ENCODE data around the gene XAGE3. TPM values are rescaled to one million over a fixed set of nuclear protein-coding genes. Genes with fewer than 3 reads are reported as not detected.
"Not testable (repeated sequence)": the region's sequence is repeated elsewhere in the genome, so short reads cannot be mapped to it uniquely, and the experiment has no call there.

XAGE3 gene
- total RNA-seq, 6 donors from 2014 or later, result not detected

DNA sequence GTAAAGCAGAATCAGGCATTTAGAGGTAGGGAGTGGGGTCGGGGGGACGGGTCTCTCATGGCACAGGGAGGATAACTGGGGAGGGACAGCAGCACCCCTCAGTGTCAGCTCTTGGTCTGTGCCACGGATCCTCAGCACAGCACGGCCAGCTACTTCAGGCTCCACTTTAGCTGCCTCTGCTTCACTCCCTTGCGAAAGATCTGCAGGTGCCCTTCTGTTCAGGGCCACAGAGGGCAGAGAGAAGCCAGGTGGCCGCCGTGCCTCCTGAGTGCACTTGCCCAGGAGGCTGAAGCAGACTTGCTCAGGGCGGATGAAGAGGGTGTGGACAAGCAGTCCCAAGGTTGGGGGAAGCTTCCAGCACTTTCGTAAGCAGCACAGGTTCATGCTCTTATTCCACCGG, 19.6 kb upstream of the XAGE3 start:
- not testable (repeated sequence) for H3K36me3 ChIP-seq, H3K27me3 ChIP-seq, H3K9me3 ChIP-seq, DNase-seq, H3K4me3 ChIP-seq, H3K4me1 ChIP-seq, H3K27ac ChIP-seq
- peak in 1 of 2 donors; percentile 32 for ATAC-seq (ENCODE audit: low FRiP score in 2 of 2)
- WGBS, 2 donors, result no CpG with 5 or more reads among the region's 10 CpGs

DNA sequence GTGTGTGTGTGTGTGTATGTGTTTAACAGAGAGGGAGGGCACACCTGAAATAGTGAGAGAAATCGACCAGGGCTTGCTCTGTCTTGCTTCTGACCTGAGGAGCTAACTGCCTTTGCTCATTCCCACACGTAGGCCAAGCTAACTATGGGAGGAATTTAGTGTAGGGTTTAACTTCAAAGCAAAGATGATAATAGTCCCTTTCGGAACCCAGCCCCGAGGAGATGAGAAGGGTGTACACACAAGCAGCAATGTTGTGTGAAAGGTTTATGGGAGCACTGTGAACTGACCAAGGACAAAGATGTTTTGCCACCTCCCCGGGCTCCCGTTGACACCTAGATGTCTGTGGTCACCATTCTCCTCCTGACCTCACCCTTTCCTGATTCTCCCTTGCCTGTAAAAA, 8.5 kb upstream of the XAGE3 start:
- not testable (repeated sequence) for DNase-seq; H3K27me3 ChIP-seq; ATAC-seq (ENCODE audit: low FRiP score in 2 of 2); H3K9me3 ChIP-seq; H3K4me1 ChIP-seq; H3K4me3 ChIP-seq; H3K36me3 ChIP-seq; H3K27ac ChIP-seq
- WGBS, 2 donors, result 76% methylated on average over 6 of the region's 6 CpGs; no CpG with 5 or more reads in 1 of the 2 donors

DNA sequence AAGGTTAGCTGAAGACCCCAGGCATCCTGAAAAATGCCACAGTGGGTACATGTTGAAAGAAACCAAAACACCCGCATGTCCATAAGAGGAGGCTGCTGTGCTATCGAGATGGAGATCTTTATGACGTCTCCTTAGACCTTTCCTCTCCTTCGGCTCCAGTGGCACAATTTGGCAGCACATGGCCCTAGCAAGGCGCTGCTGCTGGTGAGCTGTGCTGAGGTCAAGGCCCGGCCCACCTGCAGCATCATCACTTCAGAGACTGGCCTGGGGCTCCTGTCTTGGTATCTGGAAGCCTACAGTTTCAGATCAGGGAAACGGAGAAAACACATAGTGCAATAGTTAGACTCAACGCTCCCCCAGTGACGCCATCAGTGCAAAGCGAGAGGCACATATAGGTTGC, 7.6 kb upstream of the XAGE3 start:
- 84 to 89% methylated on average over 7 to 10 of the region's 10 CpGs for WGBS, 2 donors
- not testable (repeated sequence) for H3K27me3 ChIP-seq; H3K27ac ChIP-seq; H3K4me1 ChIP-seq; ATAC-seq (ENCODE audit: low FRiP score in 2 of 2); H3K4me3 ChIP-seq; H3K9me3 ChIP-seq; H3K36me3 ChIP-seq; DNase-seq

DNA sequence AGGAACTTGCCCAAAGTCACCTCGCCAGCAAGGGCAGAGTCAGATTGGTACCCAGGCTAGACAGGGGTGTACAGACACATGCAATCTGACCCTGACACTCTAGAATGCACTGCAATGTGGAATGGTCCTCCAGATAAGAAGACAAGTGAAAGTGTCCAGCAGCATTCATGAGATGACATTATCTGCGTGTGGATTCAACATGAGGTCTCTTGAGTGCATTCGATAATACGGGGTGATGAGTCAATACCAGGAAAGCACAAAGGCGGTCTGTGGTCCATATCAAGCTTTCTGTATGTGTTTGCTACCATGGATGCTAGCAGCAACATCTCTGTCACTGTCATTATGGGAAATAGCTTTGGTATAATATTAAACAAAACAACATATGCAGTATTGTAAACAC, 6.8 kb upstream of the XAGE3 start:
- ATAC-seq (ENCODE audit: low FRiP score in 2 of 2) (no peak), DNase-seq (no peak)
- WGBS, 2 donors, result 77 to 79% methylated on average over 5 of the region's 5 CpGs
- H3K27ac ChIP-seq, result no peak overlapping the region
- H3K27me3 ChIP-seq, result no peaks in the 10 kb centered on the region
- no peaks in the 10 kb centered on the region for H3K4me1 ChIP-seq
- H3K9me3 ChIP-seq, result no peaks in the 10 kb centered on the region
- H3K4me3 ChIP-seq, result no peak overlapping the region
- TF ChIP-seq POLR2A (IDR thresholded peaks at IDR 0.05) (no peak), POLR2AphosphoS5 (IDR thresholded peaks at IDR 0.05) (no peak), EP300 (IDR thresholded peaks at IDR 0.05) (no peak)
- TF ChIP-seq, protein P1, sequence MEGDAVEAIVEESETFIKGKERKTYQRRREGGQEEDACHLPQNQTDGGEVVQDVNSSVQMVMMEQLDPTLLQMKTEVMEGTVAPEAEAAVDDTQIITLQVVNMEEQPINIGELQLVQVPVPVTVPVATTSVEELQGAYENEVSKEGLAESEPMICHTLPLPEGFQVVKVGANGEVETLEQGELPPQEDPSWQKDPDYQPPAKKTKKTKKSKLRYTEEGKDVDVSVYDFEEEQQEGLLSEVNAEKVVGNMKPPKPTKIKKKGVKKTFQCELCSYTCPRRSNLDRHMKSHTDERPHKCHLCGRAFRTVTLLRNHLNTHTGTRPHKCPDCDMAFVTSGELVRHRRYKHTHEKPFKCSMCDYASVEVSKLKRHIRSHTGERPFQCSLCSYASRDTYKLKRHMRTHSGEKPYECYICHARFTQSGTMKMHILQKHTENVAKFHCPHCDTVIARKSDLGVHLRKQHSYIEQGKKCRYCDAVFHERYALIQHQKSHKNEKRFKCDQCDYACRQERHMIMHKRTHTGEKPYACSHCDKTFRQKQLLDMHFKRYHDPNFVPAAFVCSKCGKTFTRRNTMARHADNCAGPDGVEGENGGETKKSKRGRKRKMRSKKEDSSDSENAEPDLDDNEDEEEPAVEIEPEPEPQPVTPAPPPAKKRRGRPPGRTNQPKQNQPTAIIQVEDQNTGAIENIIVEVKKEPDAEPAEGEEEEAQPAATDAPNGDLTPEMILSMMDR (IDR thresholded peaks at IDR 0.05), result no peak
- no peaks in the 10 kb centered on the region for H3K36me3 ChIP-seq

- ATAC-seq (ENCODE audit: low FRiP score in 2 of 2); DNase-seq; H3K4me3 ChIP-seq; H3K4me1 ChIP-seq; H3K27me3 ChIP-seq; H3K27ac ChIP-seq; H3K9me3 ChIP-seq; H3K36me3 ChIP-seq: not testable (repeated sequence)
Observed at GRCh38 chrX:52873825-52874224, 5.9 kb upstream of the XAGE3 start.

GRCh38 chrX:52870046-52870445, 2.2 kb upstream of the XAGE3 start:
- WGBS, 2 donors, result 31 to 73% methylated on average over 1 of the region's 1 CpG
- no peak for DNase-seq
- TF ChIP-seq POLR2AphosphoS5 (IDR thresholded peaks at IDR 0.05), result no peak
- no peak for TF ChIP-seq EP300 (IDR thresholded peaks at IDR 0.05)
- TF ChIP-seq, protein P1 (IDR thresholded peaks at IDR 0.05), result no peak
- no peak for TF ChIP-seq POLR2A (IDR thresholded peaks at IDR 0.05)
- Histone ChIP-seq H3K4me3 (no peak overlapping the region), H3K27me3 (no peaks in the 10 kb centered on the region), H3K9me3 (no peaks in the 10 kb centered on the region), H3K27ac (no peak overlapping the region), H3K4me1 (no peaks in the 10 kb centered on the region), H3K36me3 (no peaks in the 10 kb centered on the region)
- no peak for ATAC-seq (ENCODE audit: low FRiP score in 2 of 2)

DNA sequence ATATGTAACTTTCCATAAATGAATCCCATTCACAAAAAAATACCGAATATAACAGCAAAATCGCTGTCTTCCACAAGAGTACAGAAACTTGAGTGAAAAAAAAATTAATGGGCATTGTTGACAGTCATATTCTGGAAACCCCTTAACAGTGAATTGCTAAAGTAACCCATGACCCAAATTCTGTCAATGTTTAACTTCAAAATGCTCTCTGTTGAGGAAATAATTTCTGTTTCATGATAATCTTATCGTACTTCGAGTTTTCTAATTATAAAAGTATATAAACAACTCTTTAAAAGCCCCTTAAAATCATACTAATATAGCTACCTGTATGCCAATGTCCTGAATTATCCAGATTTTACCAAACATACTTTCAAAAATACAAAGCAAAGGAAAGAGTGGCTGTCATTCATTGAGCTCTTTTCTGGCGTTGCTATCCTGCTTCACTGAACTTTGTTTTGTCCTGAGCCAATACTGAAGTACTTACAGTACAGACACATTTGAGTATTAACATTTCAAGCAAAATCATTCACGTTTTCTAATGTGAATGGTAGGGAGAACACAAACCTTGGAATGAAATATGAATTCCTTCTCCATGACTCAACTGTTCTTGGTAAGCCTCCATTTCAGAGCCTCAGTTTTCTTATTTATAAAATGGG, 2.4 kb downstream of the XAGE3 start:
- Histone ChIP-seq H3K9me3 (no peaks in the 10 kb centered on the region), H3K4me3 (no peak overlapping the region), H3K27me3 (no peaks in the 10 kb centered on the region), H3K36me3 (no peaks in the 10 kb centered on the region), H3K4me1 (no peaks in the 10 kb centered on the region), H3K27ac (no peak overlapping the region)
- ATAC-seq (ENCODE audit: low FRiP score in 2 of 2), result no peak
- WGBS, 2 donors, result 48 to 70% methylated on average over 6 of the region's 6 CpGs
- no peak for DNase-seq
- TF ChIP-seq, protein P1 (IDR thresholded peaks at IDR 0.05), result no peak
- TF ChIP-seq EP300 (IDR thresholded peaks at IDR 0.05), result no peak
- no peak for TF ChIP-seq POLR2AphosphoS5 (IDR thresholded peaks at IDR 0.05)

DNA sequence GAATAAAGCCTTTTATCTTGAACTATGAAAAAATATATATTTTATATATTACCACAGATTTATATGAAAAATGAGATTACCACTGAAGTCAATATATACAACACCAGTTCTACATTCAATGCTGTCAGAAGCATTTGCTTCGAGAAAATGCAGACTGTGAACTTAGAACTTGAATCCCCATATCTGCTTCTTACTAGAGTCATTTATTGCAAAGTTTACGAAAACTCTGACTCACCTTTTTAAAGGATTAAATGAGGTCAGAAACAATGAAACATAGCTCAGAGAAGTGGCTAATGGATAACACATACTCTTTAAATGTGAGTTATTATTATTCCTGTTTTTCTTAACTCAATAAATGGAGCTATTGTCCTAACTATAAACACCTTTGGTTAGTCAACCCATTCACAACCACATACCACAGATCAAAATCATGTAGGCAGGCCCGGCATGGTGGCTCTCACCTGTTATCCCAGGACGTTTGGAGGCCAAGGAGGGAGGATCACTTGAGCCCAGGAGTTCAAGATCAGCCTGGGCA, 10.8 kb downstream of the XAGE3 start:
- H3K4me1 ChIP-seq; H3K36me3 ChIP-seq; H3K27me3 ChIP-seq; H3K4me3 ChIP-seq; DNase-seq; H3K9me3 ChIP-seq; H3K27ac ChIP-seq; ATAC-seq (ENCODE audit: low FRiP score in 2 of 2): not testable (repeated sequence)
- 57 to 86% methylated on average over 2 to 4 of the region's 4 CpGs for WGBS, 2 donors
